ENCODE results near the gene ADCY2. TPM values are rescaled to one million over a fixed set of nuclear protein-coding genes. Genes with fewer than 3 reads are reported as not detected.

Gene ADCY2
- total and polyA plus RNA-seq, 2 of the 13 experiments (the other 11 are each of a cell fraction or from before 2014, with no cell fraction given) = not detected

- no peak overlapping the region for H3K27ac ChIP-seq (ENCODE audit: extremely low read length, insufficient read depth, low read length)
- ATAC-seq (no peak), FAIRE-seq (no peak), DNase-seq (ENCODE audit: low spot score) (no peak)
- TF ChIP-seq ZNF143 (CRISPR knock-in tag; IDR thresholded peaks at IDR 0.05) (no peak), RBM39 (IDR thresholded peaks at IDR 0.05; ENCODE audit: low read depth, low read length, poor library complexity, severe bottlenecking) (no peak), KDM4B (CRISPR knock-in tag; IDR thresholded peaks at IDR 0.05) (no peak), IKZF4 (CRISPR knock-in tag; IDR thresholded peaks at IDR 0.05; ENCODE audit: borderline replicate concordance, low read depth, not compliant biosample characterization) (no peak), PHF5A (CRISPR knock-in tag; IDR thresholded peaks at IDR 0.05; ENCODE audit: low read depth, unreplicated experiment) (no peak), NCOA1 (CRISPR knock-in tag; IDR thresholded peaks at IDR 0.05) (no peak)
- POLR2A ChIA-PET = no interaction called here
- peaks cover 4 to 24% of the 10 kb centered on the region in 2 experiments; a peak in 3 of 5 replicates for H3K27me3 ChIP-seq (ENCODE audit: control insufficient read depth in 1 of 2, insufficient read depth in 2 of 2, low read length in 2 of 2)
- CTCF ChIA-PET (ENCODE audit: low intra/inter-chr PET ratio, low total read pairs) = no interaction called here
- no peak overlapping the region for H3K9ac ChIP-seq (ENCODE audit: insufficient read depth, low read depth, low read length)
- no peaks in the 10 kb centered on the region for H3K36me3 ChIP-seq (replicated peaks in 1 of 2; ENCODE audit: control insufficient read depth in 1 of 2, insufficient read depth in 2 of 2, low read length in 2 of 2)
- no peaks in the 10 kb centered on the region for H3K4me1 ChIP-seq (ENCODE audit: insufficient read depth, low read length)
- in situ Hi-C loops (cut with HindIII; ENCODE audit: extremely low pct_ligation_motif_present, low pct_unique_long_range_greater_than_20kb) (loop anchor here (25.0 kb wide), 1 partner anchor 494 kb away; no protein-coding TSS in a partner anchor), intact Hi-C loops (cut with micrococcal nuclease; ENCODE audit: unreplicated experiment) (no loop called here)
- no peak overlapping the region for H2AFZ ChIP-seq (ENCODE audit: low read length)
- H3K4me3 ChIP-seq (replicated peaks in 1 of 3; ENCODE audit: insufficient read depth in 1 of 3, low read depth in 2 of 3, low read length in 3 of 3) = no peak overlapping the region
- no peak overlapping the region for H3K4me2 ChIP-seq (ENCODE audit: low read depth, low read length)
- WGBS (ENCODE audit: low lambda C conversion rate) = 7% methylated on average over 4 of the region's 4 CpGs
- no peaks in the 10 kb centered on the region for H3K79me2 ChIP-seq (ENCODE audit: insufficient read depth, low read length)
- no TSS peak for BruUV-seq (replicated peaks)
- no peaks in the 10 kb centered on the region for H3K9me3 ChIP-seq (ENCODE audit: low read length)
- H4K20me1 ChIP-seq (ENCODE audit: insufficient read depth, low read length) = no peaks in the 10 kb centered on the region
Measured at GRCh38 chr5:7756453-7756852, 360.5 kb downstream of the ADCY2 start.

GRCh38 chr5:7759257-7759871 is 363.4 kb downstream of the ADCY2 start:
- BruUV-seq (replicated peaks) = no TSS peak
- H3K4me3 ChIP-seq (replicated peaks in 1 of 3; ENCODE audit: insufficient read depth in 1 of 3, low read depth in 2 of 3, low read length in 3 of 3) = no peak overlapping the region
- ATAC-seq (no peak), DNase-seq (ENCODE audit: low spot score) (no peak), FAIRE-seq (no peak)
- no peak overlapping the region for H3K9ac ChIP-seq (ENCODE audit: insufficient read depth, low read depth, low read length)
- POLR2A ChIA-PET = no interaction called here
- no peaks in the 10 kb centered on the region for H4K20me1 ChIP-seq (ENCODE audit: insufficient read depth, low read length)
- intact Hi-C loops (cut with micrococcal nuclease; ENCODE audit: unreplicated experiment) (no loop called here), in situ Hi-C loops (cut with HindIII; ENCODE audit: extremely low pct_ligation_motif_present, low pct_unique_long_range_greater_than_20kb) (loop anchor here (25.0 kb wide), 1 partner anchor 497 kb away; no protein-coding TSS in a partner anchor)
- CTCF ChIA-PET (ENCODE audit: low intra/inter-chr PET ratio, low total read pairs) = no interaction called here
- H3K9me3 ChIP-seq (ENCODE audit: low read length) = no peaks in the 10 kb centered on the region
- no peaks in the 10 kb centered on the region for H3K79me2 ChIP-seq (ENCODE audit: insufficient read depth, low read length)
- TF ChIP-seq CREB1 (IDR thresholded peaks at IDR 0.05) (peak; percentile 91), CREB1 (CRISPR knock-in tag; IDR thresholded peaks at IDR 0.05) (no peak), ATRX (CRISPR knock-in tag; IDR thresholded peaks at IDR 0.05; ENCODE audit: borderline replicate concordance) (no peak), ATF7 (IDR thresholded peaks at IDR 0.05) (peak; percentile 98), ATF7 (CRISPR knock-in tag; IDR thresholded peaks at IDR 0.05) (no peak)
- H3K27ac ChIP-seq (ENCODE audit: extremely low read length, insufficient read depth, low read length) = no peak overlapping the region
- H3K27me3 ChIP-seq (ENCODE audit: control insufficient read depth in 1 of 2, insufficient read depth in 2 of 2, low read length in 2 of 2) = peaks cover 4 to 27% of the 10 kb centered on the region in 2 experiments; a peak in 4 of 5 replicates
- no peak overlapping the region for H3K4me2 ChIP-seq (ENCODE audit: low read depth, low read length)
- 0% methylated on average over 3 of the region's 8 CpGs for WGBS (ENCODE audit: low lambda C conversion rate)
- H2AFZ ChIP-seq (ENCODE audit: low read length) = no peak overlapping the region
- H3K4me1 ChIP-seq (ENCODE audit: insufficient read depth, low read length) = no peaks in the 10 kb centered on the region
- no peaks in the 10 kb centered on the region for H3K36me3 ChIP-seq (replicated peaks in 1 of 2; ENCODE audit: control insufficient read depth in 1 of 2, insufficient read depth in 2 of 2, low read length in 2 of 2)
